Stimulated activated CD8-positive, alpha-beta memory T cell treated with anti-CD3 and anti-CD28 coated beads, Interleukin-4, amount 100 ng/mL, for 48 hours (primary cell): Measurements from ENCODE around the gene MED29.

Experiments used
- DNase-seq: peaks from one replicate; pipeline ENCODE4 v3.0.0-alpha.2; 2020

The MED29 gene

GRCh38 chr19:39390751-39391437, at the start of gene MED29, which contains the start of gene PAF1:
TSS of gene MED29 (plus strand) at chr19:39391378. CDS start at chr19:39391423, 45 bp downstream.
TSS of gene PAF1 (minus strand) at chr19:39391106. CDS start at chr19:39390864, 242 bp downstream.
- peak; percentile 94 for DNase-seq

GRCh38 chr19:39341719-39342604, 49.2 kb upstream of the MED29 start, which contains the start of gene SAMD4B:
TSS of gene SAMD4B (plus strand) at chr19:39342421. CDS start at chr19:39356894, 14,473 bp downstream.
- DNase-seq = peak; percentile 98

GRCh38 chr19:39342647-39343305, 48.4 kb upstream of the MED29 start:
- DNase-seq = no peak

GRCh38 chr19:39345956-39346355, 45.2 kb upstream of the MED29 start:
- no peak for DNase-seq

- DNase-seq = no peak
These were observed 43.6 kb upstream of the MED29 start for GRCh38 chr19:39347332-39348164.

GRCh38 chr19:39349326-39349725, 41.9 kb upstream of the MED29 start:
- no peak for DNase-seq

- no peak for DNase-seq
These were observed 41.0 kb upstream of the MED29 start for GRCh38 chr19:39350156-39350555.

GRCh38 chr19:39351537-39352064, 39.6 kb upstream of the MED29 start:
- DNase-seq = peak; percentile 61

GRCh38 chr19:39352381-39353255, 38.6 kb upstream of the MED29 start:
- no peak for DNase-seq

GRCh38 chr19:39355253-39355652, 35.9 kb upstream of the MED29 start:
- DNase-seq = no peak

- DNase-seq = no peak
These were observed 35.1 kb upstream of the MED29 start for GRCh38 chr19:39356073-39356472.

GRCh38 chr19:39356647-39357046, 34.5 kb upstream of the MED29 start:
- DNase-seq = no peak

- no peak for DNase-seq
These were observed 32.2 kb upstream of the MED29 start for GRCh38 chr19:39359026-39359425.

- no peak for DNase-seq
These were observed 30.6 kb upstream of the MED29 start for GRCh38 chr19:39360599-39360998.

- no peak for DNase-seq
These were observed 28.2 kb upstream of the MED29 start for GRCh38 chr19:39362682-39363657.

- DNase-seq = no peak
These were observed 27.2 kb upstream of the MED29 start for GRCh38 chr19:39363901-39364457.

- DNase-seq = no peak
These were observed 25.6 kb upstream of the MED29 start for GRCh38 chr19:39365531-39365930.

- no peak for DNase-seq
These were observed 22.0 kb upstream of the MED29 start for GRCh38 chr19:39369200-39369599.

GRCh38 chr19:39370735-39371134, 20.4 kb upstream of the MED29 start:
- no peak for DNase-seq
